Neural progenitor cell (in vitro differentiated cells): ENCODE measurements around the gene ARHGEF4. TPM values are rescaled to one million over a fixed set of nuclear protein-coding genes. Genes with fewer than 3 reads are reported as not detected.

Experiments
- DNase-seq: peaks from one replicate; pipeline ENCODE4 v3.0.0-alpha.2; 2016; ENCODE audit warnings: low spot score
- H2AFZ ChIP-seq: fragments of 200-600 bp; sonication (generic); replicated peaks from 2 replicates; pipeline ENCODE4 v1.6.1; 2016; ENCODE audit warnings: antibody characterized with exemption
- H3F3A ChIP-seq: fragments of 200-600 bp; sonication (generic); 2 replicates; pipeline ENCODE4 v1.6.1; 2016; ENCODE audit warnings: antibody characterized with exemption, low read depth
- H3K27ac ChIP-seq: fragments of 200-600 bp; sonication (generic); 2 replicates; pipeline ENCODE4 v1.5.1; 2016; ENCODE audit warnings: mild to moderate bottlenecking
- H3K27me3 ChIP-seq: fragments of 200-600 bp; sonication (generic); 2 replicates; pipeline ENCODE4 v1.6.1; 2016; ENCODE audit warnings: mild to moderate bottlenecking, moderate library complexity
- H3K36me3 ChIP-seq: fragments of 200-600 bp; sonication (generic); 2 replicates; pipeline ENCODE4 v1.5.1; 2016
- H3K4me1 ChIP-seq: fragments of 200-600 bp; sonication (generic); 2 replicates; pipeline ENCODE4 v1.6.1; 2016; ENCODE audit warnings: mixed run types
- H3K4me2 ChIP-seq: fragments of 200-600 bp; sonication (generic); 2 replicates; pipeline ENCODE4 v1.6.1; 2016
- H3K4me3 ChIP-seq: fragments of 200-600 bp; sonication (generic); 2 replicates; pipeline ENCODE4 v1.5.1; 2016
- H3K79me2 ChIP-seq: fragments of 200-600 bp; sonication (generic); 2 replicates; pipeline ENCODE4 v1.6.1; 2016; ENCODE audit warnings: low read depth
- H3K9ac ChIP-seq: fragments of 200-600 bp; sonication (generic); 2 replicates; pipeline ENCODE4 v1.6.1; 2016
- H3K9me3 ChIP-seq: fragments of 200-600 bp; sonication (generic); 2 replicates; pipeline ENCODE4 v1.5.1; 2016; ENCODE audit warnings: low read depth
- H4K20me1 ChIP-seq: fragments of 200-600 bp; sonication (generic); 2 replicates; pipeline ENCODE4 v1.6.1; 2016; ENCODE audit warnings: low read depth
- H3K27ac Mint-ChIP-seq: 3 replicates; pipeline ENCODE4 v1.8.0; 2021; ENCODE audit warnings: mixed read lengths
- H3K27me3 Mint-ChIP-seq: 2 replicates; pipeline ENCODE4 v1.8.0; 2022; ENCODE audit warnings: low read depth, mild to moderate bottlenecking, inconsistent platforms, moderate library complexity, mixed read lengths; ENCODE audit not compliant: insufficient read depth
- H3K36me3 Mint-ChIP-seq: 3 replicates; pipeline ENCODE4 v1.8.0; 2021; ENCODE audit warnings: mixed read lengths
- H3K4me1 Mint-ChIP-seq: 3 replicates; pipeline ENCODE4 v1.8.0; 2021; ENCODE audit warnings: mixed read lengths
- H3K4me3 Mint-ChIP-seq: 3 replicates; pipeline ENCODE4 v1.8.0; 2021; ENCODE audit warnings: mild to moderate bottlenecking, moderate library complexity, mixed read lengths
- H3K9me3 Mint-ChIP-seq: 3 replicates; pipeline ENCODE4 v1.8.0; 2020; ENCODE audit warnings: mixed read lengths
- EZH2 ChIP-seq: fragments of 200-600 bp; sonication (generic); IDR thresholded peaks from 2 replicates; pipeline ENCODE4 v1.6.1; 2017; ENCODE audit warnings: antibody characterized with exemption, mild to moderate bottlenecking, moderate library complexity
- EZH2phosphoT487 ChIP-seq: fragments of 200-600 bp; sonication (generic); IDR thresholded peaks from 2 replicates; pipeline ENCODE4 v1.6.1; 2017; ENCODE audit warnings: antibody characterized with exemption
- total RNA-seq: library from RNA; depleted of rRNA; stranded (reverse); fragments of >200 nt; gene quantifications from 2 replicates; pipeline ENCODE4 v1.2.3, GENCODE V29; 2015; ENCODE audit warnings: low replicate concordance
- TF ChIP-seq, protein P1 (sequence below): fragments of 200-600 bp; sonication (generic); IDR thresholded peaks from 2 replicates; pipeline ENCODE4 v1.5.1; 2017; ENCODE audit warnings: antibody characterized with exemption, mild to moderate bottlenecking

Gene ARHGEF4
- total RNA-seq, 1 donor from 2014 or later: 22.8 TPM

DNA sequence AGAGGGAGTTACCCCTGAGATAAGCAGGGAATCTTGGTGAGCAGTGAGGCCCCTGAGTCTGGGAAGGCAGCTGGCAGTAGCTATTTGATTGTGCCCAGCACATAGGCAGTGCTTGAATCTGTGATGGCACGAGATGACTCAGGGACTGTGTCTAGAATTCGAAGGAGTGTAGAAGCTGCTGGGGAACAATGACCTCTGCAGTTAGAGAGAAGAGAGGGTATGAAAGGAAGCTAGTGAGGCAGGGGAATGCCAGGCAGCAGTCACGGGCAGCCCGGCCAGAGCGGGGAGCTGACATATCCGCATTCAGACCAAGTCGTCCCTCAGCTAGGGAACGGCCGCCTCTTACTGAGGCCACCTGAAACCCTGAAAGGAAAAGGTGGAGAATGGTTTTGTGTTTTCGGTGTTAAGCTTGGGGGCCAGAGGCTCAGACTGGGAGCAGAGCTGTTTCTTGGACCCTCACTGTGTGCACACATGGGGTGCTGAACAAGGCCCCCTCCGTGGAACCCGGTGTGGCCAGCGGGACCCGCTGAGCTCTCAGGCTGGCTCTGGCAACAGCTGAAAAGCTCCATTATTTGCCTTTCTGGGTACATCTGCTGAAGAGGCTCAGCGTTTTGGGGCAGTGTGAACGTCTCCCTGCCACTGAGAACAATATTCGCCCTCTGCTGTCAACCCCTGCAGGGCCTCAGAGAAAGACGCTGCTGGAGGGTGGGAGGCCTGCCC, 32.9 kb downstream of the ARHGEF4 start:
- H3K9me3 Mint-ChIP-seq: no peaks in the 10 kb centered on the region
- H3K4me1 Mint-ChIP-seq: peaks cover 38% of the 10 kb centered on the region
- H3K4me2 ChIP-seq: peak overlapping the region; percentile 9
- no peaks in the 10 kb centered on the region for H3K36me3 Mint-ChIP-seq
- no peak overlapping the region for H3K4me3 Mint-ChIP-seq
- TF ChIP-seq, protein P1, sequence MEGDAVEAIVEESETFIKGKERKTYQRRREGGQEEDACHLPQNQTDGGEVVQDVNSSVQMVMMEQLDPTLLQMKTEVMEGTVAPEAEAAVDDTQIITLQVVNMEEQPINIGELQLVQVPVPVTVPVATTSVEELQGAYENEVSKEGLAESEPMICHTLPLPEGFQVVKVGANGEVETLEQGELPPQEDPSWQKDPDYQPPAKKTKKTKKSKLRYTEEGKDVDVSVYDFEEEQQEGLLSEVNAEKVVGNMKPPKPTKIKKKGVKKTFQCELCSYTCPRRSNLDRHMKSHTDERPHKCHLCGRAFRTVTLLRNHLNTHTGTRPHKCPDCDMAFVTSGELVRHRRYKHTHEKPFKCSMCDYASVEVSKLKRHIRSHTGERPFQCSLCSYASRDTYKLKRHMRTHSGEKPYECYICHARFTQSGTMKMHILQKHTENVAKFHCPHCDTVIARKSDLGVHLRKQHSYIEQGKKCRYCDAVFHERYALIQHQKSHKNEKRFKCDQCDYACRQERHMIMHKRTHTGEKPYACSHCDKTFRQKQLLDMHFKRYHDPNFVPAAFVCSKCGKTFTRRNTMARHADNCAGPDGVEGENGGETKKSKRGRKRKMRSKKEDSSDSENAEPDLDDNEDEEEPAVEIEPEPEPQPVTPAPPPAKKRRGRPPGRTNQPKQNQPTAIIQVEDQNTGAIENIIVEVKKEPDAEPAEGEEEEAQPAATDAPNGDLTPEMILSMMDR: no peak
- TF ChIP-seq EZH2 (no peak), EZH2phosphoT487 (no peak)
- H3K9me3 ChIP-seq: no peaks in the 10 kb centered on the region
- H3K27ac ChIP-seq: no peak overlapping the region
- H3K27me3 ChIP-seq: no peaks in the 10 kb centered on the region
- H3K4me3 ChIP-seq: no peak overlapping the region
- no peak for DNase-seq
- no peak overlapping the region for H2AFZ ChIP-seq
- H3K4me1 ChIP-seq: peaks cover 71% of the 10 kb centered on the region
- peak overlapping the region; percentile 54 for H3K27ac Mint-ChIP-seq
- H3K9ac ChIP-seq: no peak overlapping the region
- peaks cover 66% of the 10 kb centered on the region for H3F3A ChIP-seq
- H4K20me1 ChIP-seq: no peaks in the 10 kb centered on the region
- H3K27me3 Mint-ChIP-seq: no peaks in the 10 kb centered on the region
- H3K36me3 ChIP-seq: peaks cover under 1% of the 10 kb centered on the region
- H3K79me2 ChIP-seq: peaks cover 9% of the 10 kb centered on the region

- H3K27ac Mint-ChIP-seq: no peak overlapping the region
- H3K36me3 Mint-ChIP-seq: no peaks in the 10 kb centered on the region
- TF ChIP-seq EZH2 (no peak), EZH2phosphoT487 (no peak)
- TF ChIP-seq, protein P1: no peak
- H3K27ac ChIP-seq: no peak overlapping the region
- no peak overlapping the region for H3K4me3 ChIP-seq
- no peaks in the 10 kb centered on the region for H4K20me1 ChIP-seq
- H3K27me3 Mint-ChIP-seq: no peaks in the 10 kb centered on the region
- DNase-seq: no peak
- H3K9me3 Mint-ChIP-seq: no peaks in the 10 kb centered on the region
- H3K4me1 Mint-ChIP-seq: peaks cover 35% of the 10 kb centered on the region
- H3K36me3 ChIP-seq: peaks cover 5% of the 10 kb centered on the region
- H3K79me2 ChIP-seq: peaks cover 9% of the 10 kb centered on the region
- no peak overlapping the region for H3K4me3 Mint-ChIP-seq
- no peak overlapping the region for H2AFZ ChIP-seq
- peaks cover 65% of the 10 kb centered on the region for H3F3A ChIP-seq
- H3K4me2 ChIP-seq: peak overlapping the region; percentile 9
- peaks cover 68% of the 10 kb centered on the region for H3K4me1 ChIP-seq
- no peak overlapping the region for H3K9ac ChIP-seq
- H3K27me3 ChIP-seq: no peaks in the 10 kb centered on the region
- peaks cover 4% of the 10 kb centered on the region for H3K9me3 ChIP-seq
These were observed 33.4 kb downstream of the ARHGEF4 start for GRCh38 chr2:130870161-130870485.

- Histone ChIP-seq H3K27me3 (no peaks in the 10 kb centered on the region), H3K4me2 (peak overlapping the region; percentile 71), H4K20me1 (no peaks in the 10 kb centered on the region), H3F3A (peaks cover 59% of the 10 kb centered on the region), H3K9me3 (peaks cover 7% of the 10 kb centered on the region), H3K4me3 (no peak overlapping the region), H3K36me3 (peaks cover 9% of the 10 kb centered on the region), H3K9ac (no peak overlapping the region), H3K27ac (peak overlapping the region; percentile 97), H3K79me2 (peaks cover 9% of the 10 kb centered on the region), H3K4me1 (peaks cover 61% of the 10 kb centered on the region), H2AFZ (no peak overlapping the region)
- H3K27ac Mint-ChIP-seq: no peak overlapping the region
- no peak for DNase-seq
- H3K4me1 Mint-ChIP-seq: peaks cover 29% of the 10 kb centered on the region
- peaks cover 6% of the 10 kb centered on the region for H3K9me3 Mint-ChIP-seq
- no peaks in the 10 kb centered on the region for H3K36me3 Mint-ChIP-seq
- TF ChIP-seq, protein P1: no peak
- TF ChIP-seq EZH2phosphoT487: no peak
- TF ChIP-seq EZH2: no peak
- H3K27me3 Mint-ChIP-seq: no peaks in the 10 kb centered on the region
- no peak overlapping the region for H3K4me3 Mint-ChIP-seq
These were observed 34.1 kb downstream of the ARHGEF4 start for GRCh38 chr2:130870779-130871178.
